CD14-positive monocyte (primary cell): ENCODE results near the gene OR12D3. TPM values are rescaled to one million over a fixed set of nuclear protein-coding genes. Genes with fewer than 3 reads are reported as not detected.

Experiments
- DNase-seq, 3 donors: peaks; one replicate each; pipeline ENCODE4 v3.0.0-alpha.2; 2011 to 2022
- H2AFZ ChIP-seq: 2 replicates; pipeline ENCODE4 v1.6.0; 2012; ENCODE audit warnings: mild to moderate bottlenecking, low read depth, low read length, inconsistent platforms; ENCODE audit not compliant: insufficient read depth, poor library complexity, severe bottlenecking
- H3K27ac ChIP-seq, 2 donors: 1 replicate in 1 of 2; 2 replicates in 1 of 2; pipeline ENCODE4 v1.5.1; 2012 to 2013; ENCODE audit warnings: low read length in 2 of 2, control low read depth in 1 of 2, inconsistent platforms in 1 of 2, low read depth in 1 of 2, mild to moderate bottlenecking in 1 of 2
- H3K27me3 ChIP-seq, 2 donors: one replicate each; pipeline versions ENCODE4 v1.6.0 to v1.6.1; 2011 to 2013; ENCODE audit warnings: low read length in 2 of 2; ENCODE audit not compliant: control insufficient read depth in 2 of 2, insufficient read depth in 2 of 2
- H3K36me3 ChIP-seq, 2 donors: replicated peaks in 1 of 2; 1 replicate in 1 of 2; 2 replicates in 1 of 2; pipeline versions ENCODE4 v1.5.1 to v1.6.1; 2012 to 2013; ENCODE audit warnings: low read length in 2 of 2, control low read depth in 1 of 2, inconsistent platforms in 1 of 2, mild to moderate bottlenecking in 1 of 2; ENCODE audit not compliant: insufficient read depth in 2 of 2, control insufficient read depth in 1 of 2
- H3K4me1 ChIP-seq, 2 donors: 1 replicate in 1 of 2; 2 replicates in 1 of 2; pipeline versions ENCODE4 v1.5.1 to v1.6.1; 2012 to 2013; ENCODE audit warnings: low read length in 2 of 2, control low read depth in 1 of 2, inconsistent platforms in 1 of 2, mild to moderate bottlenecking in 1 of 2, moderate library complexity in 1 of 2; ENCODE audit not compliant: insufficient read depth in 2 of 2, control insufficient read depth in 1 of 2
- H3K4me2 ChIP-seq: replicated peaks from 2 replicates; pipeline ENCODE3; 2012; ENCODE audit warnings: low read length, moderate library complexity, mild to moderate bottlenecking; ENCODE audit not compliant: poor library complexity, severe bottlenecking; ENCODE audit errors: extremely low read depth
- H3K4me3 ChIP-seq, 3 experiments: fragments of 200-600 bp in 1 of 3; sonication (generic) in 1 of 3; replicated peaks in 1 of 3; 1 replicate in 2 of 3; 2 replicates in 1 of 3; pipeline ENCODE4 v1.5.1; 2011 to 2013; ENCODE audit warnings: low read length in 3 of 3, mild to moderate bottlenecking in 3 of 3, control low read depth in 2 of 3, low read depth in 2 of 3, inconsistent platforms in 1 of 3, moderate library complexity in 1 of 3
- H3K79me2 ChIP-seq: 2 replicates; pipeline ENCODE4 v1.6.0; 2012; ENCODE audit warnings: mild to moderate bottlenecking, control low read depth, inconsistent platforms, low read length, moderate library complexity; ENCODE audit not compliant: insufficient read depth
- H3K9ac ChIP-seq: 2 replicates; pipeline ENCODE4 v1.6.0; 2017; ENCODE audit warnings: low read length, mild to moderate bottlenecking; ENCODE audit not compliant: insufficient read depth, poor library complexity, severe bottlenecking
- H3K9me3 ChIP-seq, 2 donors: replicated peaks in 1 of 2; 1 replicate in 1 of 2; 2 replicates in 1 of 2; pipeline versions ENCODE4 v1.5.1 to v1.6.1; 2012 to 2013; ENCODE audit warnings: low read length in 2 of 2, control low read depth in 1 of 2; ENCODE audit not compliant: control insufficient read depth in 1 of 2, insufficient read depth in 1 of 2
- H4K20me1 ChIP-seq: 2 replicates; pipeline ENCODE4 v1.6.0; 2012; ENCODE audit warnings: mild to moderate bottlenecking, low read length, control low read depth, moderate library complexity; ENCODE audit not compliant: insufficient read depth
- H3K27ac Mint-ChIP-seq, 7 donors: one replicate each; pipeline ENCODE4 v1.8.0; 2020; ENCODE audit warnings: mild to moderate bottlenecking in 7 of 7, mixed read lengths in 7 of 7, moderate library complexity in 6 of 7, inconsistent platforms in 2 of 7
- H3K27me3 Mint-ChIP-seq, 3 donors: one replicate each; pipeline ENCODE4 v1.8.0; 2021 to 2022; ENCODE audit warnings: low read depth in 3 of 3, mild to moderate bottlenecking in 3 of 3, mixed read lengths in 3 of 3, moderate library complexity in 3 of 3, inconsistent platforms in 1 of 3
- H3K36me3 Mint-ChIP-seq, 2 donors: one replicate each; pipeline ENCODE4 v1.8.0; 2020; ENCODE audit warnings: mixed read lengths in 2 of 2, inconsistent platforms in 1 of 2, mild to moderate bottlenecking in 1 of 2
- H3K4me1 Mint-ChIP-seq: one replicate; pipeline ENCODE4 v1.8.0; 2020; ENCODE audit warnings: mild to moderate bottlenecking, mixed read lengths
- H3K4me3 Mint-ChIP-seq, 2 donors: one replicate each; pipeline ENCODE4 v1.8.0; 2020; ENCODE audit warnings: mild to moderate bottlenecking in 2 of 2, mixed read lengths in 2 of 2, moderate library complexity in 1 of 2
- H3K9me3 Mint-ChIP-seq, 7 donors: one replicate each; pipeline ENCODE4 v1.8.0; 2020 to 2022; ENCODE audit warnings: mixed read lengths in 7 of 7, mild to moderate bottlenecking in 6 of 7, moderate library complexity in 6 of 7, inconsistent platforms in 2 of 7
- WGBS: methylation state at CpG from one replicate; pipeline ENCODE4 v1.1.5; 2013; ENCODE audit warnings: missing lambda C conversion rate; ENCODE audit not compliant: insufficient coverage; 5-methylcytosine and 5-hydroxymethylcytosine counted together
- intact Hi-C, 2 donors: fragments of 100-400 bp; cut with micrococcal nuclease; formaldehyde crosslinking; loops; one replicate each; pipeline versions ENCODE4 v1.15.0 to v1.15.1; 2023
- polyA plus RNA-seq, 3 donors: library from polyadenylated mRNA; depleted of rRNA in 1 of 3; unstranded in 2 of 3; stranded (reverse) in 1 of 3; fragments of 300-500 nt in 2 of 3; fragments of >200 nt in 1 of 3; fragmentation: Illumina TruSeq in 2 of 3; gene quantifications; 1 replicate in 2 of 3; 2 replicates in 1 of 3; pipeline ENCODE4 v1.2.3, GENCODE V29; 2012 to 2021
- TF ChIP-seq, protein P1 (sequence below): fragments of 200-600 bp; IDR thresholded peaks from one replicate; pipeline ENCODE4 v1.8.0; 2022; ENCODE audit warnings: antibody characterized with exemption, mild to moderate bottlenecking

The OR12D3 gene
- polyA plus RNA-seq, 3 donors, result not detected

DNA sequence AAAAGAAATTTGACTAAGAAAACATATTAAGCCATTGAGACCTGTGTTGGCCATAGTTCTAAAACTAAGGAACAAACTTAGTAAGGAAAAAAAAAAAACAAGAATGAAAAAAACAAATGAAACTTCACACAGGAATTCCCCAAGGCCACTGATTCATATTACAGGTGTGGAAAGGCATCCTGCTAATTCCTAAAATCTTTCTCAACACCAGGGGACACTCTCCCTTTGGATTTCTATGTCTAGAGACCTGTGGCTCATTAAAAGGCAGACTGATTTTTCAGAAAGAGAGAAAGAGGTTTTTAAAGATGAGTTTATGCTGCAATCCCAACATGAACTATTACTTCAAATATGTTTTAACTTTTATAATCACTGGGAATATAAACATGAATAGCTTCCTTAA lies 39.5 kb upstream of the OR12D3 start, which contains the start of gene OR12D1:
TSS of gene OR12D1 (plus strand) at position 341 of the 400 bp plus-strand sequence.
- Histone ChIP-seq H3K9me3 (peaks cover 11 to 13% of the 10 kb centered on the region in 2 donors), H3K4me1 (no peaks in the 10 kb centered on the region), H3K27ac (no peak within 1 kb of the TSS), H3K36me3 (no peaks in the 10 kb centered on the region), H4K20me1 (no peaks in the 10 kb centered on the region), H3K4me3 (no peak within 1 kb of the TSS), H3K4me2 (no peak within 1 kb of the TSS), H3K27me3 (no peaks in the 10 kb centered on the region), H3K79me2 (no peaks in the 10 kb centered on the region), H3K9ac (no peak within 1 kb of the TSS), H2AFZ (no peak within 1 kb of the TSS)
- Mint-ChIP-seq H3K9me3 (peaks cover 2 to 15% (median 6%) of the 10 kb centered on the region in 7 donors), H3K4me1 (no peaks in the 10 kb centered on the region), H3K36me3 (no peaks in the 10 kb centered on the region), H3K4me3 (no peak within 1 kb of the TSS), H3K27me3 (peaks cover 1 to 5% (median 2%) of the 10 kb centered on the region in 3 donors), H3K27ac (no peak within 1 kb of the TSS)
- no peak for DNase-seq
- TF ChIP-seq, protein P1, sequence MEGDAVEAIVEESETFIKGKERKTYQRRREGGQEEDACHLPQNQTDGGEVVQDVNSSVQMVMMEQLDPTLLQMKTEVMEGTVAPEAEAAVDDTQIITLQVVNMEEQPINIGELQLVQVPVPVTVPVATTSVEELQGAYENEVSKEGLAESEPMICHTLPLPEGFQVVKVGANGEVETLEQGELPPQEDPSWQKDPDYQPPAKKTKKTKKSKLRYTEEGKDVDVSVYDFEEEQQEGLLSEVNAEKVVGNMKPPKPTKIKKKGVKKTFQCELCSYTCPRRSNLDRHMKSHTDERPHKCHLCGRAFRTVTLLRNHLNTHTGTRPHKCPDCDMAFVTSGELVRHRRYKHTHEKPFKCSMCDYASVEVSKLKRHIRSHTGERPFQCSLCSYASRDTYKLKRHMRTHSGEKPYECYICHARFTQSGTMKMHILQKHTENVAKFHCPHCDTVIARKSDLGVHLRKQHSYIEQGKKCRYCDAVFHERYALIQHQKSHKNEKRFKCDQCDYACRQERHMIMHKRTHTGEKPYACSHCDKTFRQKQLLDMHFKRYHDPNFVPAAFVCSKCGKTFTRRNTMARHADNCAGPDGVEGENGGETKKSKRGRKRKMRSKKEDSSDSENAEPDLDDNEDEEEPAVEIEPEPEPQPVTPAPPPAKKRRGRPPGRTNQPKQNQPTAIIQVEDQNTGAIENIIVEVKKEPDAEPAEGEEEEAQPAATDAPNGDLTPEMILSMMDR, result no peak
- intact Hi-C loops, result no loop called here

DNA sequence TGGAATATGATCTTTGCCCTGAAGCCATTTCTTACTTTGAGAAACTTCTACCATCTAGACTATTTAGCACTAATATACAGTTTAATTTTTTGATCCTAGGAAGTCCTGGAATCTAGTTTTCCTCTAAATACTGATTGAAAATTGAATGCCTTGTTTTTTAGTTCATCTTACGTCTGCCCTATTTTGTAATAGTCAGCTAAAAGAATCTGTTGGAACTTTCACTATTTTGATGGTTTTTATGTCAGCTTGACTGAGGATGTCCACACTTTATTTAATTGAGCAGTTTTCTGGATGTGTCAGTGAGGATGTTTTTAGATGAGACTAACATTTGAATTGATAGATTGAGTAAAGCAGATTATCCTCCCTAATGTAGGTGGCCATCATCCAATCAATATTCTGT lies 28.7 kb upstream of the OR12D3 start:
- no peaks in the 10 kb centered on the region for H3K36me3 Mint-ChIP-seq
- Histone ChIP-seq H2AFZ (no peak overlapping the region), H3K27me3 (no peaks in the 10 kb centered on the region), H3K9ac (no peak overlapping the region), H3K9me3 (peaks cover 0 to under 1% of the 10 kb centered on the region in 2 donors), H3K4me2 (no peak overlapping the region), H3K4me3 (no peak overlapping the region), H4K20me1 (no peaks in the 10 kb centered on the region), H3K4me1 (no peaks in the 10 kb centered on the region), H3K79me2 (no peaks in the 10 kb centered on the region), H3K36me3 (no peaks in the 10 kb centered on the region), H3K27ac (no peak overlapping the region)
- peaks cover 0 to 3% (median 1%) of the 10 kb centered on the region in 3 donors for H3K27me3 Mint-ChIP-seq
- no peaks in the 10 kb centered on the region for H3K4me1 Mint-ChIP-seq
- TF ChIP-seq, protein P1, result no peak
- intact Hi-C loops, result no loop called here
- DNase-seq, result no peak
- WGBS, result no CpG with 5 or more reads among the region's 1 CpG
- peaks cover 0 to 9% (median 2%) of the 10 kb centered on the region in 7 donors for H3K9me3 Mint-ChIP-seq
- no peak overlapping the region for H3K27ac Mint-ChIP-seq
- no peak overlapping the region for H3K4me3 Mint-ChIP-seq
